GM12873 (cell line): ENCODE data around the gene ZNF516.

Experiments
- TF ChIP-seq, protein P1 (sequence below): IDR thresholded peaks from 2 replicates; pipeline ENCODE4 v1.5.1; 2012; ENCODE audit warnings: low read depth, mild to moderate bottlenecking, moderate library complexity, low read length, control low read depth; ENCODE audit not compliant: insufficient read depth; ENCODE audit errors: missing control alignments

Gene ZNF516

DNA sequence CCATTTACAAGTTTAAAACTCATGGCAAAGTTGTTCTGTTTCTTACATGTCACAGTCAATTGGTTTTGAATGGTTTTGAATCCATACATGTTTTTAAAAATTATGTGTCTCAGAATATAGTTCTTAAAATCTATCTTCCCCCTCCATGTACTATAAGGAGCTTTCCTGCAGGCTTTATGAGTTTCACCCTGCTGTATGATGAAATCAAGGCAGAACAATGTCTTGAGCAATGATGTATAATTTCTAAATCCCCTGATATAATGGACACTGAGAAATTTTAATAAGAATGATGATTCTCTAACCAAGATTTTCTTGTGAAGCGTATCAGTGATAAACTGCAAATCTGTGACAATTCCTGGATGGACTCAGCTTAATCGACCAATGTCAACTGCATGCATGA is 10.6 kb upstream of the ZNF516 start:
- TF ChIP-seq, protein P1, sequence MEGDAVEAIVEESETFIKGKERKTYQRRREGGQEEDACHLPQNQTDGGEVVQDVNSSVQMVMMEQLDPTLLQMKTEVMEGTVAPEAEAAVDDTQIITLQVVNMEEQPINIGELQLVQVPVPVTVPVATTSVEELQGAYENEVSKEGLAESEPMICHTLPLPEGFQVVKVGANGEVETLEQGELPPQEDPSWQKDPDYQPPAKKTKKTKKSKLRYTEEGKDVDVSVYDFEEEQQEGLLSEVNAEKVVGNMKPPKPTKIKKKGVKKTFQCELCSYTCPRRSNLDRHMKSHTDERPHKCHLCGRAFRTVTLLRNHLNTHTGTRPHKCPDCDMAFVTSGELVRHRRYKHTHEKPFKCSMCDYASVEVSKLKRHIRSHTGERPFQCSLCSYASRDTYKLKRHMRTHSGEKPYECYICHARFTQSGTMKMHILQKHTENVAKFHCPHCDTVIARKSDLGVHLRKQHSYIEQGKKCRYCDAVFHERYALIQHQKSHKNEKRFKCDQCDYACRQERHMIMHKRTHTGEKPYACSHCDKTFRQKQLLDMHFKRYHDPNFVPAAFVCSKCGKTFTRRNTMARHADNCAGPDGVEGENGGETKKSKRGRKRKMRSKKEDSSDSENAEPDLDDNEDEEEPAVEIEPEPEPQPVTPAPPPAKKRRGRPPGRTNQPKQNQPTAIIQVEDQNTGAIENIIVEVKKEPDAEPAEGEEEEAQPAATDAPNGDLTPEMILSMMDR = no peak

GRCh38 chr18:76504749-76505148 is 9.7 kb upstream of the ZNF516 start:
- TF ChIP-seq, protein P1 = no peak

DNA sequence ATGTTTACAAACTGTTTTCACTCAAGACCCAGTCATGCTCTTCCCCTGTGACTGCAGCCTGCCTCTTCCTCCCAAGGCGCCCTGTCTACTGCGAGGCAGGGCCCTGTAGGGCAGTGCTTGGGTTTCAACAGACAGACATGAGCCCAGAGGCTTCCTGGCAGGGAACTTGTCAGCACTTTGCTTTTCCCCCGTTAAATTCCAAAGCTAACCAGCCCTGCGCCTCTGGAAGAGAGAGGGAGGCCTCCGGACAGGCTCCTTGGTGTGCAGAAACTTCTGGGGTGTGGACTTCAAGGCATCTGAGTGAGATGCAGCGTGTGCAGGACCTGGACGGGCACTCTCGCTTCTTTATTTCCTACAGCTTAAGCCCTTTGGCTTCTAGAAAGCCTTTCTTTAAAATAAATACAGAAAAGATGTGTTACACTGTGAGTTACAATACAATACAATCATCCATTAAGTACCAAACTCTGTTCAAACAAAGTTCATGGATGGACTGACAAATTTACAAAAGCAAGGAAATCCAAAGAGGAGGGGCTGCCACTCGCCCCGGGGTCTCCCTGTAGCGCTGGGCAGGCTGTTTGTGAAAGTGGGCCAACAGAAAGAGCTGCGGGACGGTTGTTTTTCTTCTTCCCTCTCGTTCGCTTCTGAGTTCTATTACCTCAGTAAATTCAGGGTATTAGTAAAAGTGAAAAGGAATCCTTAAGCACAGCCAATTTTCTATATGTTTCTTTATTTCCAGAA is 8.8 kb upstream of the ZNF516 start:
- TF ChIP-seq, protein P1 = no peak

- TF ChIP-seq, protein P1 = no peak
Measured at GRCh38 chr18:76502551-76502950, 7.5 kb upstream of the ZNF516 start.

DNA sequence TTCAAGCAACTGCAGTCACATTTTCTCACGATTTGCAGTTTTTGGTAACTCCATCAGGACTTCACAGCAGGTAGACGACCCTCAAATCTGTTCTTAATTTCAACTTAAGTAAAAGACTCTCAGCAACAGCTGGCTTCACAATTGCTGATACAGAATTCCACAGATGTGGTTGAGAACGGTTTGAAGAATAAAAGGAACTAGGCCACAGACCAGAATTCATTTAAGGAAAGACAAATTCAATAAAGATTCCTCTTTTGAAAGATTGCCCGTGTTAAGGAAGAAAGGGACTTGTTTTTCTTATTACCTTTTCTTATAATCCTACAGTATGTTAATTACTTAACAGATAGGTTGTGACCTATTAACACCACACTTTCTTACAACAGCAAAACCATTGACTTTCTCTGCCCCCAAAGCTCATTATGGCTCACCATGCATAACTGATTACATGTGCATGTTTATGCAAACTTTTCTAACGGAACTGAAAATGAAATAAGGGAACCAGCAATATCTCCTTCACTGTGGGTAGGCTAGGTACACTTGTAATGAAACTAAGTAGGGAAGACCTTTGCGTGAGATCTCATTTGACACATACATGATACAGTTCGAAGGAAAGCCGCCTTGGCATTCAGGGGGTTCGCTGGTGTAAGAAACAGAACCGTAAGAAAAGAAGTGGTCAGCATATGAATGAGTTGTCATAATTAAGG is 4.7 kb upstream of the ZNF516 start:
- TF ChIP-seq, protein P1 = no peak

GRCh38 chr18:76499021-76499420 is 4.0 kb upstream of the ZNF516 start:
- TF ChIP-seq, protein P1 = no peak

DNA sequence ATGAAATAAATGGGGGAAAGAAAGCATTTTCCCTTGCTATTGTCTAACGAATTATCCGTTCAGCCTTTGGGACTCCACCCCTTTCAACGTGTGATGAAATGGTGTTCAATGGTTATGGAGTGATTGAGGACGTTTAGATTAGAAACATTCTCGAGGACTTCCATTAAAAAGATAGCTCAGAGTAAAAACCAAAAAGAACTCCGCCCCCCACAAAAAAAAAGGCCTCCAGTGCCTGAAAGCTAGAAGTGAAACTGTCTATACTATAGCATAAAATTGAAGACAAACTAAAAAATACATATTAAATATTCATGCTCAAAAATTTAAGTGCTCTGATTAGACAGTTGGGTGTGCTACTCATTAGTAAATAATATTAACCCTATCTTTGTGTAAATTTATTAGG is 3.0 kb upstream of the ZNF516 start:
- TF ChIP-seq, protein P1 = no peak
